Measurements from ENCODE around the gene TNFRSF1A.

GRCh38 chr12:6370576-6370935 is 28.7 kb upstream of the TNFRSF1A start:
- no peak for TF ChIP-seq CTCF (IDR thresholded peaks at IDR 0.05)
- TF ChIP-seq POLR2A (IDR thresholded peaks at IDR 0.05): no peak

All from esophagus squamous epithelium (tissue), 4 donors.